Endometrium (tissue), 2 donors: ENCODE results near the gene WDR3.

ENCODE experiments used
- FAIRE-seq: peaks from 2 replicates; lab custom pipeline; 2012; peaks lifted over from hg19 to GRCh38; lab: Jason Lieb, UNC
- donor health status: control.
- donor health status: control.

The WDR3 gene

GRCh38 chr1:117952386-117952785 lies 22.8 kb downstream of the WDR3 start:
- FAIRE-seq: no peak

GRCh38 chr1:117959364-117959763 lies 29.8 kb downstream of the WDR3 start:
- no peak for FAIRE-seq

GRCh38 chr1:117964290-117965038 lies 34.9 kb downstream of the WDR3 start:
- no peak for FAIRE-seq

GRCh38 chr1:117967477-117967876 lies 37.9 kb downstream of the WDR3 start:
- no peak for FAIRE-seq

DNA sequence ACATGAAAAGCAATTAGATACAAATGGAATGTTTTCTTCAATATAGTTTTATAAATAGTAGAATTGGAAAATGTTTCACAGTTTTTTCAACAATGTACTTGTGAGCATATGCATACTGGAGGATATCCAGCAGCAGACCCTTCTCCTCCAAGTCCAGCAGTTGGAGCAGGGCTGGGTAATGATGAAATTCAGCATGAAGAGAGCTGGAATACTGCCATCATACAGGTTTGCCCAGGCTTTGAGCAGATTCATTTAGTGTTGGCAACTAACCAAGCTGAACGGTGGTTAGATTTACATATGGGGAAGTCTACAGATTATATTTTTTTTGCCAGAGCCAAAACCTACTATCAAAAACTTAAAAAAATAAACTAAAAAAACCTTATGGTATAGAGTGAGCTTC lies 38.3 kb downstream of the WDR3 start:
- no peak for FAIRE-seq

GRCh38 chr1:117970252-117970651 lies 40.7 kb downstream of the WDR3 start:
- no peak for FAIRE-seq

- FAIRE-seq: no peak
Measured at GRCh38 chr1:117971777-117972176, 42.2 kb downstream of the WDR3 start.

DNA sequence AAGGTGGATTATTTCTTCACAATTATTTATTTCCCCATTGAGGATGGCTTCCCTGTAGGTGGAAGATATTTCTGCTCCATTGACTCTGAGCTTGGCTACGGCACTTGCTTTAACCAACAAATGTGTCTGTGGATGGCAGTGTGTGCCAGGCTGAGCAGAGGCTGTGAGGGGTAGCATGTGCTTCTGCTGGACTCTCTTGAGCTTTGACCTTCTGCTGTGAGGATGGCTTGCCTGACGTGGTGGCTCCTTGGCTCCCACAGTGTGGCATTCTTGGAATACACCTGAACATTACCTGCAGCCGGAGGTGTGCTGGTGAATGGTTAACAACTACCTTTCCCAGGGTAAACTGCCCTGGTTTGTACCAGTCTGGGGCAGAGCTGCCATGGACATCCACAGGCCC lies 46.8 kb downstream of the WDR3 start:
- no peak for FAIRE-seq

GRCh38 chr1:117981455-117982192 lies 52.1 kb downstream of the WDR3 start:
- no peak for FAIRE-seq

DNA sequence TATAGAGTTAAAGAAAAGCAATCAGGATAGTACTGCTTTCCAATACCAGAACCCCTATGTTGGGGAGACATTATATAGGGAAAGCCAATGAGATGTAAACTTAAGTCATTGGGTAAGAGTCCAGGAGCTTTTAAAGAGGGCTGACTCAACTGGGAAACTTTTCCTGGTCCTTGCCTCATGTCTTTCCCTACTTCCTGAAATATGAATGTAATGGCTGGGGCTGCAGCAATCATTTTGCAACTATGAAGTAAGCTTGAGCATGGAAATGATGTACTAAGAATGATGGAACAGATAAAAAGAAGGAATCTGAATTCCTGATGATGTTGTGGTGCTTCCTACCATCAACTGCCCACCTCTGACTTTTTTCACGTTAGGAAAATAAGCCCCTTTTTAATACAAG lies 55.7 kb downstream of the WDR3 start:
- no peak for FAIRE-seq

GRCh38 chr1:117985973-117986372 lies 56.4 kb downstream of the WDR3 start:
- no peak for FAIRE-seq

DNA sequence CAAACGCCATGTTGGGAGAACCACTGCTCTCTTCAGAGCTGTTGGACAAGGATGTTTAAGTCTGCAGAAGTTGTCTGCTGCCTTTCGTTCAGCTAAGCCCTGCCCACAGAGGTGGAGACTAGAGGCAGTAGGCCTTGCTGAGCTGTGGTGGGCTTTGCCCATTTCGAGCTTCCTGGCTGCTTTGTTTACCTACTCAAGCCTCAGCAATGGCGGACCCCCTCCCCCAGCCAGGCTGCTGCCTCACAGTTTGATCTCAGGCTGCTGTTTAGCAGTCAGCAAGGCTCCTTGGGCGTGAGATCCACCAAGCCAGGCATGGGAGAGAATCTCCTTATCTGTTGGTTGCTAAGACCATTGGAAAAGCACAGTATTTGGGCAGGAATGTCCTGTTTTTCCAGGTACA lies 74.8 kb downstream of the WDR3 start:
- FAIRE-seq: no peak

- no peak for FAIRE-seq
Measured at GRCh38 chr1:118007391-118007790, 77.9 kb downstream of the WDR3 start.

- no peak for FAIRE-seq
Measured at GRCh38 chr1:118008011-118008410, 78.5 kb downstream of the WDR3 start.

DNA sequence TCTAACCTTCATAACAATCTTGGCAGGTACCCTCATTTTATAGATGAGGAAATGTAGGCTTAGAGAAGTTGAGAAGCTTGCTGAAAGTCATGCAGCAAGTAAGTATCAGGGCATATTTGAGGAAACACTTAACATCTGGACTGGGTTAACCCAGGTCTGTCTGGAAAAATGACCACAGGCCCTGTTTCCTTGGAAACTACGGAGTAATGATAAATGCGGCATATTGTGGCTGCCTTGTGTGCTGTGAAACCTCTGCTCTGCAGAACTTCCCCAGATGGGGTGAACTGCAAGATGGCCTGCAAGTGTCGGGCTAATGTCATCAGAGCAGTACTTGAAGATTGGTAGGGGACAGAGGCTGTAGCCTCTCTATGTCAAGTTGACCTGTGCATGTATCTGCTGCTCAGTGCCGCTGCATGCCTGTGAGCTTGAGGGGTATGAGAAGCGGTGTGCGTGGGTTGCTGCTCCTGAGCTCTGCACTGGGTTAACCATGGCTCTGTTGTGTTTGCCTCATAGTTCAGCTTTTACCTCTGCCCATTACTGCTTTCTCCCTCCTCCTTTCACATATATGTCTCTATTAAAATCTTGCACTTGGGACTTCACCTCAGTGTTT lies 83.1 kb downstream of the WDR3 start:
- FAIRE-seq: no peak

GRCh38 chr1:118013336-118013735 lies 83.8 kb downstream of the WDR3 start:
- FAIRE-seq: no peak

- FAIRE-seq: no peak
Measured at GRCh38 chr1:118013938-118014337, 84.4 kb downstream of the WDR3 start.
